NCI-H1930 (cell line): ENCODE data around the gene GAN.

Experiments
- DNase-seq, 2 experiments: peaks; one replicate each; lab custom pipeline; 2025; lab: John Stamatoyannopoulos, UW

The GAN gene, protein sequence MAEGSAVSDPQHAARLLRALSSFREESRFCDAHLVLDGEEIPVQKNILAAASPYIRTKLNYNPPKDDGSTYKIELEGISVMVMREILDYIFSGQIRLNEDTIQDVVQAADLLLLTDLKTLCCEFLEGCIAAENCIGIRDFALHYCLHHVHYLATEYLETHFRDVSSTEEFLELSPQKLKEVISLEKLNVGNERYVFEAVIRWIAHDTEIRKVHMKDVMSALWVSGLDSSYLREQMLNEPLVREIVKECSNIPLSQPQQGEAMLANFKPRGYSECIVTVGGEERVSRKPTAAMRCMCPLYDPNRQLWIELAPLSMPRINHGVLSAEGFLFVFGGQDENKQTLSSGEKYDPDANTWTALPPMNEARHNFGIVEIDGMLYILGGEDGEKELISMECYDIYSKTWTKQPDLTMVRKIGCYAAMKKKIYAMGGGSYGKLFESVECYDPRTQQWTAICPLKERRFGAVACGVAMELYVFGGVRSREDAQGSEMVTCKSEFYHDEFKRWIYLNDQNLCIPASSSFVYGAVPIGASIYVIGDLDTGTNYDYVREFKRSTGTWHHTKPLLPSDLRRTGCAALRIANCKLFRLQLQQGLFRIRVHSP

DNA sequence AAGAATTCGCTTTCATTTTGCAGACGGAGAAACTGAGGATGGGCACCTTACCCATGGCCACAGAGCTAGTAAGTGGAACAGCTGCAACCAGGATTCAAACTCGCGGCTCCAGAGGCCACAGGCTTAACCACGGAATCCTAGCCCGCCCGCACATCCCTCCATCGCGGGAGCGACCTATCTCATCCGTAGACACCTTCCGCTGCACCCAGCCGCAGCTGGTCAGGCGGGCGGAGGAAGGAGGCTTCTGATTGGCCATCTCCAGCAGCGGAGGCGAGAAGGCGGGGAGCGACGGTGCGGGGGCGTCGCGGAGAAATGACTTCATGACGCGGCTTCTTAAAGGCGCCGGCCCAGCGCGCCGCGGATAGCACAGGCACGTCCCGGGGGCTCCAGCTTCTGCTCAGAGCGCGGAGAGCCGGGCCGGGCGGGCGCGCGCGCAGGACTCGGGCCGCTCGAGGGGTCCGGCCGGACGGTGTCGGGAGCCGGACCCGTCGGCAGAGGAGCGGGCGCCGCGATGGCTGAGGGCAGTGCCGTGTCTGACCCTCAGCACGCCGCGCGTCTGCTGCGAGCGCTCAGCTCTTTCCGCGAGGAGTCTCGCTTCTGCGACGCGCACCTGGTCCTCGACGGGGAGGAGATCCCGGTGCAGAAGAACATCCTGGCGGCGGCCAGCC, at the start of gene GAN:
Gene GAN (plus strand): TSS at position 360 of the 668 bp plus-strand sequence. CDS start 152 bp downstream, at position 512.
- peak; percentile 83 to 88 for DNase-seq

DNA sequence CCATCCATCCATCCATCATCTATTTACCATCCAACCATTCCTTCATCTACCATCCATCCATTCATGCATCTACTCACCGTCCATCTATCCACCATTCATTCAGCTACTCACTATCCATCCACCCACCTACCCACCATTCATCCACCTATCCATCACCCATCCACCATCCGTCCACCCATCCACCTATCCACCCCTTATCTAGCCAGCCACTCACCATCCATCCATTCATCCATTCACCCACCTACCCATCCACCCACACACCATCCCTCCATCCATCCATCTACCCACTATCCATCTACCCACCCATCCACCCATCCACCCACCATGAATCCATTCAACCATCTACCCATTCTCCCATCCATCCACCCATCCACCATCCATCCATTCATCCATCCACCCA, 49.7 kb upstream of the GAN start:
- DNase-seq = no peak

DNA sequence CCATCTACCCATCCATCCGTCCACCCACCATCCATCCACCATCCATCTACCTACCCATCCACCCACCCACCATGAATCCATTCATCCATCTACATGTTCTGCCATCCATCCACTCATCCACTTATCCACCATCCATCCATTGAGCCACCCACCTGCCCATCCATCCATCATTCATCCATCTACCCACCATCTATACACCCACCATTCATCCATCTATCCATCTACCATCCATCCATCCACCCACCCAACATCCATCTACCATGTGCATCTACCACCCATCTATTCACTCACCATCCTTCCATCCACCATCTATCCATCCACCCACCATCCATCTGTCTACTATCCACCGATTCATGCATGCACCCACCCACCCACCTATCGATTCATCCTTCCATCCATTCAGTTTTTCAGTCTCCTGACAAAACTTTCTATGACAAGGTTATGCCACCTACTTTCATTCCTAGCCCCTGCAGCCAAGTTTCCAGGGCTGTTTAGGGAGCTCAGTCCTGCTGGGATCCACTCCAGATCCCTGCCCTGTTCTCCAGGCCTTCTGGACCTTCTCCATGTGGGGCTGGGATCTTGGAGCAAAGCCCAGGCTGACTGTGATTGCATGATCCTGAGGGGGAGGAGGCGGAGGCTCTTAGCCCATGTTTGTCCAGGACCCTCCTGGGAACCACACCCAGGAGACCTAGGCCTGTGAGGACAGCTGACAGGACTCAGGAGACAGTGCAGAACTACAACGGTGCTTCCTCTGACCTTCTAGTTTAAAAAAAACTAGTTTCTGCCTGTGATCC, 48.9 kb upstream of the GAN start:
- no peak for DNase-seq

DNA sequence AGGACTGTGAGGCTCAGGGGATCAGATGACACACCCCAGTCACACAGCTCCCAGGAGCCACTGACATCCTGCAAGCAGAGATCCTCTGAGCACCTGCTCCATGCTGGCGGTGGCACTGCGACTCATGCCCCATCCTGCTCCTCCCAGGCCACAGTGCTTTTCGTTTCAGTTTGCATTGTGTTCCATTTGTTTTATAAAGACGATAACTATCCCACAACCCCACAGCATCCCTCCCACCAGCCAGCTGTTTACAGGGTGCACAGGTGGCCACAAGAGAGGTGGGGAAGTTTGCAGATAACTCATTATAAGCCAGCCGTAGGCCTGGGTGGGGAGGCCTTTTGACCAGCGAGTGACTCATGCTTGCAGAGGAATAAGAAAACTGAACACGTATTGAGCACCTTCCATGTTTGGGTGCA, 48.1 kb upstream of the GAN start:
- no peak for DNase-seq

DNA sequence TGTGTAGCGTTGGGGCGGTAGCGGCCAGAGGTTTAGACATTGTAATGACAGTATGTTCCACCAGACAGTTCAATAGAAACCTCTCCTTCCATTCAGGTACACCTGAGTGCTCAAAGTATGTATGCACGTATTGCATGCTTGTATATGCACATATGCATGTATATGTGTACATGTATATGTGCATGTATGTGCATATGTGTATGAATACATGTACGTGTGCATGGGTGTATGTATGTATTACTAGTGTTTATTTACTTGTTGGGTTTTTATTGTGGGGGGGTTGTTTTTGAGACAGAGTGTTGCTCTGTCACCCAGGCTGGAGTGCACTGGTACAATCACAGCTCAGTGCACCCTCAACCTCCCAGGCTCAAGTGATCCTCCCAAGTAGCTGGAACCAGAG, 46.3 kb upstream of the GAN start:
- no peak for DNase-seq

DNA sequence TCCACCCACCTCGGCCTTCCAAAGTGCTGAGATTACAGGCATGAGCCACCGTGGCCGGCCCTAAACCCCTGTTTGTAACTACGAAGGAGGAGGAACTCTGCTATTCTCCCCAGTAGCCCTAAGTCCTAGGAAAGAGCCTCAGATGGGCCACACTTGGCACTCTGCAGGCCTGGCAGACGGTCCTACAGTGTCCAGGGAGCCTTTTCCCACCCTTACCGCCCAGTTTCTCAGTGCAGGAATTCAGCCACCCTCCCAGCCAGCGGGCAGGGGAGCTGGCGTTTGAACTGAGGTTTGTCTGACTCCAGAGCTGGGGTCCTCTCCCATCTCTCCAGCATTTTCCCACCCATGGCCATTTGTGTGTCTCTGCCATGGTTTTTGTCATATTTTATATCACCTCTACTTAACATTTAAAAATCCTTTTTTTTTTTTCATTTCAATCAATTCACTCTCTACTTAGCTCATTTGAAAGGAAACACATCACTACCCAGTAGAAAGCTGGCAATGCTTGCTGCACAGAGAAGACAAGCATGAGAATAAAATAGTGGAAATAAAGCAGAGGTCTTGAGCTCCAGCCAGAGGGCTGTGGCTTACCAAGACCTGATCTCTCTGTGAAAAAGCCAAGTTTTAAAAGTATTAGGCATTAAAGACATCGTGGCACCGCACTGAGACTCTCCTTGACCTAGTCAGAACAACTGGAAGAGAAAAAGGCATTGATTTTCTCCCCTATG, 41.4 kb upstream of the GAN start:
- DNase-seq = no peak

DNA sequence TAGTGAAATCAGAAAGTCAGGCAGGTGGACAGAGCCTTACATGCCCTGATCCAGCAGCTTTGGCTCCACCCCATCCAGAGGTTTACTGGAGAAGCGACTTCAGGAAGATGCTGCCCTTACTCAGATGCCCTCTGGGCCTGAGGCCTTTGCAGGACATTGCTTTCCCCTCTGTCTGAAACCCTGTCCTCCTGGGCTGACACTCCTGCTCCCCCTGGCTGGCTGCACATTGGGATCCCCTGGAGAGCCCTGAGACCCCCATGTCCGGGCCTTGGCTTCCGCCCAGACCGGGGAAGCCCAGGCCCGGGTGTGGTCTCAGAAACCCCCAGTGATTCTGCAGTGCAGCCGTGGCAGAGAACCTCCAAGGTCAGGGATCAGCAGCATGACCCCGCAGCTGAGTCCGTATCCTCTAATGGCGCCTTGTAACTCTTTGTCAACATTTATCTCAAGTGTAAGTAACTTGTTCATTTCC, 39.7 kb upstream of the GAN start:
- no peak for DNase-seq

DNA sequence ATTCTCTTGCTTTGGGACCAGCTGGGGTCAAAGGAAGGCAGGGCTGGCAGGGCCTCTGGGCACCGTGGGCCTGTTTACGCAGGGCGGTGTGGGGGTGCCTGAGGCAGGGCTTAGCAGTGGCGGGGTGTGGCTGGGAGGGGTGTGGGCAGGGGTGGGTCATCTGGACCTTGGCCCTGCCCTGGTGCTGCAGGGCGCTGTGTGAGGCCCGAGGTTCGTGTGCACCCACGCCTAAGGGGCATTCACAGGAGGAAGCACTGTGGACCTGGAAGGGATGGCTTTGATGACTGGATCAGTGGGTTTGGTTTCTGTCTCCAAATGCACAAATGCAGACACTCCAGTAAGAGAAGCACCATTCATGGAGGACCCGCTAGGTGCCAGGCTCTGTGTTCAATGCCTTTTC, 39.0 kb upstream of the GAN start:
- DNase-seq = no peak

DNA sequence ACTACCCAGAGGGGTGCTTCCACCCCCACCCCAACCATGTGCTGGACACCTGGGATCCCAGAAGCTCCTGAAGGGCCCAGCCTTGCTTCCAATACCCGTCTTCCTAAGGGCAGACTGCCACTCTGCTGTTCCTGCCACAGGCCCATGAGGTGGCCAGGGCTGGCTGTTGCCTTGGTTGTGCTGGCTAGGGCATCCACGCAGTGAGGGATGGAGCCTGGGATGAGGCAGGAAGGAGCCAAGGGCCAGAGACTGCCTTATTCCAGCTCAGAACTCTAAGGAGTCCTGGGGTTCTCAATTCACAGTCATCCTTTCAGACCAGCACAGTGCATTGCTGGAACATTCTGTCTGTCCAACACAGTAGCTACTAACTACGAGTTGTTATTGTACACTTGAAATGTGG, 38.4 kb upstream of the GAN start:
- no peak for DNase-seq

DNA sequence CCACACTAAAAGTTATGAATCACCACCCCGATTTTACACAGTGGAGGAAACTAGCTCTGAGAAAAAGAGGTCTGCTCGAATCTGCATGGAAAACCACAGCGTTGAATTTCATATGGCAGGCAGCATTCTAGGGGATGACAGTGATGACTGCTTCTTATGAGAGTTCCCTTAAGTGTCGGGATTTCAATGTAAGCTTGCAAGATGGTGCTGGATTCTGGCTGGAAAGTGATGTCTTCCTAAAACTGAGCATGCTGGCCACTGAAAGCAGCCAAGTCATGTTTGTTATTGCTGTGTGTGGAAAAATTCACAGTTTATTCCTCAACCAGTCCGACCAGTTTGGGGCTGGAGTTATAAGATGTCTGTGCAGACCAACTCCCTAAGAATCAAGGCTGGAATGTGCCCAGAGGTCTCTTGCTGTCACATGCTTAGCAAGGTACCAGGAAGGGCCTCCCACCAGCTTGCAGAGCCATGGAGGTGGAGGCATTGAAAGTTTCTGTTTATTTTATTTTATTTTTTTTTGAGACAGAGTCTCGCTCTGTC, 37.2 kb upstream of the GAN start:
- DNase-seq = no peak

DNA sequence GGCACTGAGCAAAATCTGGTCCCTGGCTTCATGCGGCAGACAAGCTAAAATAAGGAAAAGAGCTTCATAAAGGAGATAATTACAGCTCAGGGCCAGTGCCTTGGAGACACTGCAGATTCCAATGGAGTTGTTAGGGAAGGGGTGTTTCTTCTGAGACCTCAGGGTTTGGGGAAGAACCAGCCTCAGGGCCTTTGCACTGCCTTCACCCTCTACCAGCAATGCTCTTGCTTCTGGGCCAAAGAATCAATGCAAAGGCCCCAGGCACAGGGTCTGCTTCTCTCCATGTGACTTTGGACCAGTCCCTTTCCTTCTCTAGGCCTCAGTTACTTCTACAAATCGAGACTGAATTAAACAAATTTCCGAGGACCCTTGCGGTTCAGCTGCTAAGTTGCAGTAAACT, 36.2 kb upstream of the GAN start:
- no peak for DNase-seq

DNA sequence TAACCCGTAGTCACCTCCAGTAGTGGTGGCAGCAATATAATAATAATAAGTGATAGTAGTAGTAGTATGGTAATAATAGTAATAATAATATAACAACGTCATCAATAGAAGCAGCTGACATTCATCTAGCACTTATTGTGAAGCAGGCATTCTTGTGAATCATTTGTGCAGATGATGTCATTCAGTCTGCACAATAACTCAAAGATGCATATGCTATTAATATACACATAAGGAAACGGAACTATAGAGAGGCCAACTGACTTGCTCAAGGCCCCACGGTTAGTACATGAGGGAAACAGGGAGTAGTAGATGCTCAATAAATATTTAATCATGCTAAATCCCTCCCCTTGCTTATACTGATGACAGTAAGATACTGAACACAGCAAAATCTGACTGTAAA, 35.4 kb upstream of the GAN start:
- no peak for DNase-seq

DNA sequence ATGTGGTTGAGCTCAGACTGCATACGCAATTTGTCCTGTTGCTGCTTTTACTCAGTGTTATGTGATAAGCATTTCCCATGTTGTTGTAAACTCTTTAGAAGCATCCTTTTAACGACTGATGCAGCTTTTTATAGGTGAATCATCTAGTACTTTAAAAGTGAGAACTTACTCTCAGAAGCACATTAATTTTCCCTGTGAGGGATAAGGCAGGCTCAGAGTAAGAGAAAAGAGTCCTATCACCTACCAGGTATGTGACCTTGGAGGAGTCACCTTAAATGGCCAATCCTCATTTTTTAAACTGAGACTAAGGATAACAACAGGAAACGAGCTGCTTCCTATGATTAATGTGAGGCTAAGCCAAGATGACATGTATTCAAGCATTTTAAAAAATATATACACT, 34.4 kb upstream of the GAN start:
- DNase-seq = no peak

DNA sequence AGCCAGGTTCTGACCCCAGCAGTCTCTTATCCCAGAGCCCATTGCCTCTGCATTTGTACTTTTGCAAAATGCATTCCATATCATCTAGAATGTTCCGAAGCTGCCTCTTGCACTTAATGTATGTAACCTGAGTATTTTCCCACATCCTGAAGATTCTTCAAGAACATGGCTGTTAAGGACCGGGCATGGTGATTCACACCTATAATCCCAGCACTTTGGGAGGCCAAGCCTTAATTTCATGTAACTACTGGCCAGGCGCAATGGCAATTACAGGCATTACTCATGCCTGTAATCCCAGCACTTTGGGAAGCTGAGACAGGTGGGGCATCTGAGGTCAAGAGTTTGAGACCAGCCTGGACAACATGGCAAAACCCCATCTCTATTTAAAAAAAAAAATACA, 31.7 kb upstream of the GAN start:
- no peak for DNase-seq

DNA sequence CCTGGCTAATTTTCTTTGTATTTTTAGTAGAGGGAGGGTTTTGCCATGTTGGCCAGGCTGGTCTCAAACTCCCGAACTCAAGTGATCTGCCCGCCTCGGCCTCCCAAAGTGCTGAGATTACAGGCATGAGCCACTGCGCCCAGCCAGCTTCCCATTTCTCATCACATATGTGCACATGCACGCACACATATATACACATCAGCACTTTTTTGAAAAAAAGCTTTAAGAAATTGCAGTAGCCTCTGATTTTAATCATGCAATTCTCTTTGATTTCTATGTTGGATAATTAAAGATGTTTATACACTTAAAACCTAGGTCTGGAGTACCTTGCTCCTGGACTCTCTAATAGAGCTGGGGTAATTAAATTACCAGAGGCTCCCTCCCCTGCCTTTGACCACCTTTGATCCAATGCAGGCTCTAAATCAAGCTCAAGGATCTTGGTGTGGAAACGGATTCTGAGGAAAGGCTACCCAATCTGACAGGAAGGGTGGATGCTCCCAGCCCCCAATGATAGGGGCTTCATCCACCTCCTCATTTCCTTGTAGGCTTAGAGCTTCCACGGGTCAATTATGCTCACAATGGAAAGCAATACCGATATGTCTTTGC, 29.7 kb upstream of the GAN start:
- DNase-seq = no peak

DNA sequence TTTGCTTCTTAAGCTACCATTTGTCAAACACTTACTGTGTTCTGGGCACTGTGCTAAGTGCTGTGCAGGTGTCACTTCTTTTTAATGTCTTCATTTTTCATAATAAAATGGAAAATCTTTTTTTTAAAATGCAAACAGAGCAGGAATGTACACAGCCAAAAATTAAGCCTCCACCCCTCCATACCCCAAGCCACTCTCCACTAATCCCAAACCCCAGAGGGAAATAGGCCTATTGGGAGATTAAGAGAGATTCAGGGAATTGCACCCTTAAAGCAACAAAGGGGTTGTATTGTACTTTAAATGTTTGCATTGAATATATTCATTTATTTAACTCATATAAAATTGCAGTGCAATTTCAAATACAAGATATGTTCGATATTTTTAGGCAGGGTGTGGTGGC, 28.6 kb upstream of the GAN start:
- DNase-seq = no peak

DNA sequence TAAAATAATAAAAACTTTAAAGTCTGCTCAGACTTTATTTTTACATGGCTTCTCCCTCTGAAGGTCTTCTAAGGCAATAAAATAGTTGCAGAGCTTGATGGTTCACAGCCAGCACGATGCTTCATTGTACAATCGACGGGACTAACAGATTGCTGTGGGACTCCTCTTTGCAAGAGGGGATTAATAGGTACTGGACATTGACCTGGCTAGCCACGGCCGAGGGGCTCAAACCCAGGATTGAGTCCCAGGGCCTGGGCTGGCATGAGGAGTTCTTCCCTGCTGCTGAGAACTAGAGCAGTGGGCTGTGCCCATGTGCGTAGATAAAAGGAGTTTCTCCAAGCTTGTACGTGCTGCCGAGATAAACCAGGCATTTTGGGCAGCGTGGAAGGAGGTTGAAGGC, 23.6 kb upstream of the GAN start:
- no peak for DNase-seq

DNA sequence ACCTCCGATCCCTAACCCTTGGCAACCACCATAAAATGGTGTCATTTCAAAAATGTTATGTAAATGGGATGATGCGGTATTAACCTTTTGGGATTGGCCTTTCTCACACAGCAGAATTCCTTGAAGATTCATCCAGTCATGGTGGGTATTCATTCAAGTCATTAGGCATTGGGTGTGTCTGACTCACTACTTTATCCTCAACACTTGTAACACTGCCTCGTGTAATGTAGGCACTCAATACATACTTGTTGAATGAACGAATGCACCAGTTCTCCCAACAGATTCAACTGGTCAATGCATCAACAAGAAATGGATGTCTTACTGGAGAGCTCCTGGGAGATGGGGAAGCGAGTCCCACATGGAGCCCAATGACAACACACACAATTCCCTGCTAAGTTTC, 21.8 kb upstream of the GAN start:
- no peak for DNase-seq

DNA sequence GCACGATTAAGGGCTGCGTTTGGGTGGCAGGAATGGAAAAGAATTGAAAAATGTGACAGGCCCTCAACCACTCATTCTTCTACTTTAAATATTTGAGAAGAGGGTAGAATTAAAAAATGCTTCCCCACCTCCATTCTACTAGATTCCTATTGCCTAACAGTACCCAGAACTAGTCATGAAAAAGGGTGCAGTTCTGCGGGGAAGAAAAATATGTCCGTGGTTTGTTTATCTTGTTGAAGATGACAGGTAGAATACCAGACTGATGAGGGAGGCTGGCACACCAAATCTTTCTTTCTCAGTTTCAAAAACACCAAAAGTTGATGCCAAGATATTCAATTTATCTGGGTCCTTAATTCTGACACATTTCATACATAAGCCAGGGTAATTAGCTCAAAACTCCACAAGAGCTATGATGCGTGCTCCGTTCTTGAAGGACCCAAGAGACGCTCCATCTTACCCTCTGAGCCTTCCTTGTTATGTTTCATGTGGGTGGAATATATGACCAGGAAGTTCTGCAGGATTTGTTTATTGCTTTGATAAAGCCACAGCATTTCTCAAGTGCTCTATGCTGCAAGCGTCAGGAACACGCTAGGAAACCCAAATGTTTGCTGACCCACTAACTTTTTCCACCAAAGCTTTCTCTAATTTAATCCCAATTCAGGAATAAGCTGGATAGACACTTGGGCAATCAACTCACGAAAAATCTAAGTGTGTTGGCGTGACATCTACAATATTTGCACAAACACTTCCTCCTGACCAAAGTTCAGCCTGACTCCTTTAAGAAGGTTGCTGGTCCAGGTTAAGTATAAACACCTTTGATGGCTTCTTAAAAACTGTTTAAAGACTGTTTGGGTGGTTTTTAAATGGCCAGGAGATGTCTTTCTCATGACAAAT, 20.6 kb upstream of the GAN start:
- DNase-seq = no peak

DNA sequence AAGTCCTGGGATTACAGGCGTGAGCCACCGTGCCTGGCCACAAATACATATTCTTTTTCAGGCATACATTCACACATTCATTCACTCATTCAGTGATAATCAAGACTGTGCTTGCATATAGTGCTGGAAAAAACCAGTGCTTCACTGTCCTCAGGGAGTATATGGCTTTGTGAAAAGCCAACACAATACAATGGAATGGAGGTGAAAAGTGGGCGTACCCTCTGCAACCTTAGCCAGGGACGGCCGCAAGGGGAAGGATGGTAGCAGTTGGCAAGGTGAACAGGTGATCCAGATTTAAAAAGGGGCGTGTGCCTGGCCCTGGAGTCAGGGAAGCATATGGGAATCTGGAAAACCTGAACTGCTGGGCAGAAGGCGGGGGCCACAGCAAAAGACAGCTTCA, 18.1 kb upstream of the GAN start:
- DNase-seq = no peak
